Upper lobe of left lung (tissue), 6 donors: ENCODE data around the gene MMP12. TPM values are rescaled to one million over a fixed set of nuclear protein-coding genes. Genes with fewer than 3 reads are reported as not detected.

Source experiments
- ATAC-seq, 2 donors: fragments of 200-7000 bp; cut with Tn5 transposase; one replicate each; pipeline ENCODE4 v1.9.1; 2022; ENCODE audit warnings: mild to moderate bottlenecking in 2 of 2, moderate library complexity in 2 of 2; ENCODE audit not compliant: low FRiP score in 2 of 2
- DNase-seq, 2 donors: peaks; one replicate each; pipeline ENCODE4 v3.0.0-alpha.2; 2019 to 2020
- H3K27ac ChIP-seq, 4 donors: fragments of 200-600 bp; sonication (generic); one replicate each; pipeline ENCODE4 v1.5.1; 2016 to 2019
- H3K27me3 ChIP-seq, 4 donors: fragments of 200-600 bp; sonication (generic); one replicate each; pipeline ENCODE4 v1.5.1; 2017 to 2019
- H3K36me3 ChIP-seq, 4 donors: fragments of 200-600 bp; sonication (generic); one replicate each; pipeline ENCODE4 v1.5.1; 2016 to 2019
- H3K4me1 ChIP-seq, 4 donors: fragments of 200-600 bp; sonication (generic); one replicate each; pipeline ENCODE4 v1.5.1; 2018 to 2019
- H3K4me3 ChIP-seq, 4 donors: fragments of 200-600 bp; sonication (generic); one replicate each; pipeline ENCODE4 v1.5.1; 2017 to 2019; ENCODE audit warnings: mild to moderate bottlenecking in 2 of 4, moderate library complexity in 1 of 4
- H3K9me3 ChIP-seq, 4 donors: fragments of 200-600 bp; sonication (generic); one replicate each; pipeline ENCODE4 v1.5.1; 2018 to 2019
- CTCF ChIP-seq, 6 experiments: fragments of 450-650 bp in 4 of 6; fragments of 200-600 bp in 2 of 6; sonication (generic) in 2 of 6; IDR thresholded peaks; one replicate each; pipeline ENCODE4 v1.5.1; 2016 to 2019; ENCODE audit warnings: antibody characterized with exemption in 6 of 6
- EP300 ChIP-seq, 4 donors: sonication (generic); formaldehyde crosslinking; IDR thresholded peaks; one replicate each; pipeline ENCODE4 v1.5.1; 2017; ENCODE audit warnings: antibody characterized with exemption in 4 of 4, control low read depth in 2 of 4
- POLR2A ChIP-seq, 4 donors: fragments of 450-650 bp; IDR thresholded peaks; one replicate each; pipeline ENCODE4 v1.5.1; 2016 to 2017; ENCODE audit warnings: antibody characterized with exemption in 4 of 4, mild to moderate bottlenecking in 2 of 4
- POLR2AphosphoS5 ChIP-seq, 2 donors: sonication (generic); formaldehyde crosslinking; IDR thresholded peaks; one replicate each; pipeline ENCODE4 v1.5.1; 2017; ENCODE audit warnings: antibody characterized with exemption in 2 of 2
- WGBS, 2 donors: methylation state at CpG; one replicate each; pipeline ENCODE4 v1.1.5; 2017 to 2018; 5-methylcytosine and 5-hydroxymethylcytosine counted together
- total RNA-seq, 6 donors: library from RNA; depleted of rRNA in 4 of 6; stranded (reverse); fragments of >200 nt in 4 of 6; gene quantifications; one replicate each; pipeline versions ENCODE4 v1.1.0 to v1.2.1, GENCODE V29; 2016 to 2021
- donor health status: DM: no; HTN: no; CAD: no; lungs with moderate emphysema.
- donor health status: DM: no; HTN: yes; CAD: no; lungs with severe emphysema.

MMP12 gene
- total RNA-seq, 6 donors from 2014 or later = 0.29 TPM; not detected in 5

- 61 to 81% methylated on average over 1 of the region's 1 CpG for WGBS, 2 donors
- TF ChIP-seq POLR2AphosphoS5 (IDR thresholded peaks at IDR 0.05) (no peak), CTCF (IDR thresholded peaks at IDR 0.05) (no peak), POLR2A (IDR thresholded peaks at IDR 0.05) (no peak), EP300 (IDR thresholded peaks at IDR 0.05) (no peak)
These were observed 25.5 kb downstream of the MMP12 start for GRCh38 chr11:102849311-102849710.

GRCh38 chr11:102846292-102846691 lies 28.5 kb downstream of the MMP12 start:
- Histone ChIP-seq H3K36me3 (no peaks in the 10 kb centered on the region), H3K27ac (no peak overlapping the region), H3K9me3 (no peaks in the 10 kb centered on the region), H3K27me3 (no peaks in the 10 kb centered on the region), H3K4me3 (no peak overlapping the region), H3K4me1 (no peaks in the 10 kb centered on the region)
- 61 to 66% methylated on average over 3 of the region's 3 CpGs for WGBS, 2 donors
- TF ChIP-seq POLR2A (IDR thresholded peaks at IDR 0.05) = no peak
- TF ChIP-seq EP300 (IDR thresholded peaks at IDR 0.05) = no peak
- TF ChIP-seq CTCF (IDR thresholded peaks at IDR 0.05) = no peak
- TF ChIP-seq POLR2AphosphoS5 (IDR thresholded peaks at IDR 0.05) = no peak
- ATAC-seq (no peak), DNase-seq (no peak)

More at GRCh38 chr11:102849311-102849710, 25.5 kb downstream of the MMP12 start:
- no peak for DNase-seq
- no peak for ATAC-seq
- H3K27me3 ChIP-seq = no peaks in the 10 kb centered on the region
- no peak overlapping the region for H3K4me3 ChIP-seq
- H3K36me3 ChIP-seq = no peaks in the 10 kb centered on the region
- H3K27ac ChIP-seq = no peak overlapping the region
- H3K9me3 ChIP-seq = no peaks in the 10 kb centered on the region
- no peaks in the 10 kb centered on the region for H3K4me1 ChIP-seq

GRCh38 chr11:102843489-102843888 lies 31.3 kb downstream of the MMP12 start, which contains the start of gene MMP3:
MMP3 (minus strand) TSS chr11:102843609; CDS start chr11:102843546, 63 bp downstream.
- DNase-seq (no peak), ATAC-seq (no peak)
- H3K4me3 ChIP-seq = no peak within 1 kb of the TSS
- TF ChIP-seq POLR2AphosphoS5 (IDR thresholded peaks at IDR 0.05) = no peak
- no peak for TF ChIP-seq CTCF (IDR thresholded peaks at IDR 0.05)
- no peak for TF ChIP-seq EP300 (IDR thresholded peaks at IDR 0.05)
- no peak for TF ChIP-seq POLR2A (IDR thresholded peaks at IDR 0.05)
- no peaks in the 10 kb centered on the region for H3K27me3 ChIP-seq
- no peak within 1 kb of the TSS for H3K27ac ChIP-seq
- H3K4me1 ChIP-seq = no peaks in the 10 kb centered on the region
- H3K9me3 ChIP-seq = no peaks in the 10 kb centered on the region
- no peaks in the 10 kb centered on the region for H3K36me3 ChIP-seq
- 82 to 85% methylated on average over 4 of the region's 4 CpGs for WGBS, 2 donors

DNA sequence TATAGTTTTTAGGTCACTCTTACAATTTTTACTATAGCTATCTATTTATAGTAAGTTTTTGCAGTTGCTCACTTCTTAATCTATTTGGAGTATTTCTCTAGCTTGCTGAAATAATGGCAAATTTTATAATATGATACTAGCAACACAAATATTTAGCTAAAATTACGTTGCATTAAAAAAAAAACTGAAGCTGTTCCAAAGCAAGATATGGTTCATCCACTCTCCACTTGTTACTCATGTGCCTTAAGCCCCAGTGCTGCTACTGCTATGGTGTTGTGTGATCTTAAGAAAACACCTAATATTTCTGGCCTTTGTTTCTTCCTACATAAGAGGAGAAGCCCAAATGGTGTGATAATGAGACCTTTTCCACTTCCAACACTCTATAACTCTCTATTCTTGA lies 31.9 kb downstream of the MMP12 start:
- H3K9me3 ChIP-seq = no peaks in the 10 kb centered on the region
- TF ChIP-seq EP300 (IDR thresholded peaks at IDR 0.05) = no peak
- no peak for TF ChIP-seq CTCF (IDR thresholded peaks at IDR 0.05)
- TF ChIP-seq POLR2A (IDR thresholded peaks at IDR 0.05) = no peak
- TF ChIP-seq POLR2AphosphoS5 (IDR thresholded peaks at IDR 0.05) = no peak
- H3K4me3 ChIP-seq = no peak overlapping the region
- no peaks in the 10 kb centered on the region for H3K4me1 ChIP-seq
- H3K36me3 ChIP-seq = no peaks in the 10 kb centered on the region
- WGBS, 2 donors = 44 to 66% methylated on average over 1 of the region's 1 CpG
- no peaks in the 10 kb centered on the region for H3K27me3 ChIP-seq
- ATAC-seq (no peak), DNase-seq (no peak)
- no peak overlapping the region for H3K27ac ChIP-seq

DNA sequence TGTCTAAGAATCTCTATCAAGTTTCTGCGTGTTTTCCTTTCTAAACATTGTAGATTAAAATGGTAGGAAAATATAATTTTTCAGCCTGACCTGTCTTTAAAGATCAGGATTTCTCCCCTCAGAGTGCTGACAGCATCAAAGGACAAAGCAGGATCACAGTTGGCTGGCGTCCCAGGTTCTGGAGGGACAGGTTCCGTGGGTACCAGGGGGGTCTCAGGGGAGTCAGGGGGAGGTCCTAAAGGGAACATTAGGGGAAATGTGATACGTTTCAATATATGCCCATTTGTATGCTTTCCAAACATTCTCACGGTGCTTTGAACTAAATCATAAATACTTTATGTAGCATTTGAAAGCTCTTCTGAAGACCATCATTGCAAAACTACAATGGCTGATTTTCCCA lies 34.8 kb downstream of the MMP12 start:
- Histone ChIP-seq H3K4me3 (no peak overlapping the region), H3K27ac (no peak overlapping the region), H3K9me3 (no peaks in the 10 kb centered on the region), H3K27me3 (no peaks in the 10 kb centered on the region), H3K4me1 (no peaks in the 10 kb centered on the region), H3K36me3 (no peaks in the 10 kb centered on the region)
- DNase-seq = no peak
- 37 to 46% methylated on average over 5 of the region's 5 CpGs for WGBS, 2 donors
- TF ChIP-seq CTCF (IDR thresholded peaks at IDR 0.05) = no peak
- TF ChIP-seq POLR2AphosphoS5 (IDR thresholded peaks at IDR 0.05) = no peak
- no peak for TF ChIP-seq POLR2A (IDR thresholded peaks at IDR 0.05)
- no peak for TF ChIP-seq EP300 (IDR thresholded peaks at IDR 0.05)
- no peak for ATAC-seq
